ENCODE results near the gene LRRC3. TPM values are rescaled to one million over a fixed set of nuclear protein-coding genes. Genes with fewer than 3 reads are reported as not detected.
"Not testable (repeated sequence)": the region's sequence is repeated elsewhere in the genome, so short reads cannot be mapped to it uniquely, and the experiment has no call there.

LRRC3 gene
- total RNA-seq, 2 donors from 2014 or later, result 0.45 to 0.88 TPM

- Mint-ChIP-seq H3K4me1 (ENCODE audit: low read depth in 2 of 2) (peaks cover 5 to 6% of the 10 kb centered on the region in 2 donors), H3K9me3 (no peaks in the 10 kb centered on the region), H3K4me3 (no peak overlapping the region), H3K36me3 (no peaks in the 10 kb centered on the region), H3K27ac (peak overlapping the region in 1 of 2 donors; percentile 39), H3K27me3 (peaks cover 0 to 8% of the 10 kb centered on the region in 2 donors)
- no peak for DNase-seq (ENCODE audit: low spot score)
- no peak for ATAC-seq
These were observed 23.5 kb downstream of the LRRC3 start for GRCh38 chr21:44478801-44479167.

- peaks cover 0 to 11% of the 10 kb centered on the region in 2 donors for H3K27me3 Mint-ChIP-seq
- ATAC-seq; H3K4me3 Mint-ChIP-seq; H3K27ac Mint-ChIP-seq; DNase-seq (ENCODE audit: low spot score); H3K9me3 Mint-ChIP-seq; H3K36me3 Mint-ChIP-seq; H3K4me1 Mint-ChIP-seq (ENCODE audit: low read depth in 2 of 2): not testable (repeated sequence)
These were observed 24.4 kb downstream of the LRRC3 start for GRCh38 chr21:44479556-44480199.

- H3K4me3 Mint-ChIP-seq, result no peak overlapping the region
- H3K27me3 Mint-ChIP-seq, result peaks cover 0 to 13% of the 10 kb centered on the region in 2 donors
- H3K9me3 Mint-ChIP-seq, result no peaks in the 10 kb centered on the region
- H3K4me1 Mint-ChIP-seq (ENCODE audit: low read depth in 2 of 2), result peaks cover 5 to 6% of the 10 kb centered on the region in 2 donors
- ATAC-seq, result no peak
- DNase-seq (ENCODE audit: low spot score), result no peak
- no peaks in the 10 kb centered on the region for H3K36me3 Mint-ChIP-seq
- no peak overlapping the region for H3K27ac Mint-ChIP-seq
These were observed 25.1 kb downstream of the LRRC3 start for GRCh38 chr21:44480200-44481053.

GRCh38 chr21:44482581-44483287, 27.4 kb downstream of the LRRC3 start:
- H3K27ac Mint-ChIP-seq, result no peak overlapping the region
- no peaks in the 10 kb centered on the region for H3K36me3 Mint-ChIP-seq
- H3K9me3 Mint-ChIP-seq, result no peaks in the 10 kb centered on the region
- peaks cover 0 to 15% of the 10 kb centered on the region in 2 donors for H3K27me3 Mint-ChIP-seq
- ATAC-seq (no peak), DNase-seq (ENCODE audit: low spot score) (no peak)
- no peak overlapping the region for H3K4me3 Mint-ChIP-seq
- H3K4me1 Mint-ChIP-seq (ENCODE audit: low read depth in 2 of 2), result peaks cover 5 to 8% of the 10 kb centered on the region in 2 donors

- no peaks in the 10 kb centered on the region for H3K9me3 Mint-ChIP-seq
- H3K36me3 Mint-ChIP-seq, result no peaks in the 10 kb centered on the region
- DNase-seq (ENCODE audit: low spot score) (no peak), ATAC-seq (no peak)
- peaks cover 5 to 8% of the 10 kb centered on the region in 2 donors for H3K4me1 Mint-ChIP-seq (ENCODE audit: low read depth in 2 of 2)
- H3K27ac Mint-ChIP-seq, result no peak overlapping the region
- H3K27me3 Mint-ChIP-seq, result peaks cover 0 to 15% of the 10 kb centered on the region in 2 donors
- no peak overlapping the region for H3K4me3 Mint-ChIP-seq
These were observed 28.3 kb downstream of the LRRC3 start for GRCh38 chr21:44483288-44484237.

- no peaks in the 10 kb centered on the region for H3K36me3 Mint-ChIP-seq
- ATAC-seq (no peak), DNase-seq (ENCODE audit: low spot score) (no peak)
- H3K4me3 Mint-ChIP-seq, result peak overlapping the region; percentile 48
- no peaks in the 10 kb centered on the region for H3K9me3 Mint-ChIP-seq
- no peak overlapping the region for H3K27ac Mint-ChIP-seq
- peaks cover 0 to 16% of the 10 kb centered on the region in 2 donors for H3K27me3 Mint-ChIP-seq
- peaks cover 0 to 3% of the 10 kb centered on the region in 2 donors for H3K4me1 Mint-ChIP-seq (ENCODE audit: low read depth in 2 of 2)
These were observed 29.4 kb downstream of the LRRC3 start for GRCh38 chr21:44484498-44485253.

GRCh38 chr21:44485254-44485793, 30.0 kb downstream of the LRRC3 start:
- Mint-ChIP-seq H3K4me3 (peak overlapping the region; percentile 48), H3K27ac (no peak overlapping the region), H3K27me3 (peaks cover 0 to 16% of the 10 kb centered on the region in 2 donors), H3K4me1 (ENCODE audit: low read depth in 2 of 2) (peaks cover 0 to 3% of the 10 kb centered on the region in 2 donors), H3K36me3 (no peaks in the 10 kb centered on the region), H3K9me3 (no peaks in the 10 kb centered on the region)
- DNase-seq (ENCODE audit: low spot score) (no peak), ATAC-seq (peak; percentile 83 to 89)

- ATAC-seq (no peak), DNase-seq (ENCODE audit: low spot score) (no peak)
- Mint-ChIP-seq H3K27ac (no peak overlapping the region), H3K4me1 (ENCODE audit: low read depth in 2 of 2) (peaks cover 0 to 3% of the 10 kb centered on the region in 2 donors), H3K36me3 (no peaks in the 10 kb centered on the region), H3K9me3 (no peaks in the 10 kb centered on the region), H3K27me3 (peaks cover 0 to 16% of the 10 kb centered on the region in 2 donors), H3K4me3 (peak overlapping the region; percentile 48)
These were observed 30.5 kb downstream of the LRRC3 start for GRCh38 chr21:44485796-44486195.

- ATAC-seq, result no peak
- peaks cover 0 to 16% of the 10 kb centered on the region in 2 donors for H3K27me3 Mint-ChIP-seq
- peaks cover 0 to 3% of the 10 kb centered on the region in 2 donors for H3K4me1 Mint-ChIP-seq (ENCODE audit: low read depth in 2 of 2)
- no peaks in the 10 kb centered on the region for H3K36me3 Mint-ChIP-seq
- DNase-seq (ENCODE audit: low spot score), result no peak
- H3K27ac Mint-ChIP-seq, result no peak overlapping the region
- no peaks in the 10 kb centered on the region for H3K9me3 Mint-ChIP-seq
- H3K4me3 Mint-ChIP-seq, result peak overlapping the region; percentile 6
These were observed 31.0 kb downstream of the LRRC3 start for GRCh38 chr21:44486302-44486701.

- H3K36me3 Mint-ChIP-seq, result peaks cover 7% of the 10 kb centered on the region
These were observed 32.5 kb downstream of the LRRC3 start for GRCh38 chr21:44487831-44488230.

GRCh38 chr21:44489962-44490361, 34.7 kb downstream of the LRRC3 start:
- no peak for DNase-seq (ENCODE audit: low spot score)
- peaks cover 13% of the 10 kb centered on the region for H3K36me3 Mint-ChIP-seq
- ATAC-seq, result no peak
- no peak overlapping the region for H3K4me3 Mint-ChIP-seq
- H3K27me3 Mint-ChIP-seq, result peaks cover 12 to 16% of the 10 kb centered on the region in 2 donors
- peaks cover 0 to 3% of the 10 kb centered on the region in 2 donors for H3K4me1 Mint-ChIP-seq (ENCODE audit: low read depth in 2 of 2)
- no peak overlapping the region for H3K27ac Mint-ChIP-seq
- H3K9me3 Mint-ChIP-seq, result peaks cover 7% of the 10 kb centered on the region

More at GRCh38 chr21:44487831-44488230, 32.5 kb downstream of the LRRC3 start:
- ATAC-seq (no peak), DNase-seq (ENCODE audit: low spot score) (no peak)
- Mint-ChIP-seq H3K4me1 (ENCODE audit: low read depth in 2 of 2) (peaks cover 0 to 3% of the 10 kb centered on the region in 2 donors), H3K27ac (no peak overlapping the region), H3K9me3 (peaks cover 4% of the 10 kb centered on the region), H3K4me3 (no peak overlapping the region), H3K27me3 (peaks cover 10 to 16% of the 10 kb centered on the region in 2 donors)

GRCh38 chr21:44490405-44490804, 35.1 kb downstream of the LRRC3 start:
- DNase-seq (ENCODE audit: low spot score), result no peak
- peaks cover 0 to 3% of the 10 kb centered on the region in 2 donors for H3K4me1 Mint-ChIP-seq (ENCODE audit: low read depth in 2 of 2)
- peaks cover 12 to 15% of the 10 kb centered on the region in 2 donors for H3K27me3 Mint-ChIP-seq
- ATAC-seq, result no peak
- peaks cover 7% of the 10 kb centered on the region for H3K9me3 Mint-ChIP-seq
- H3K27ac Mint-ChIP-seq, result no peak overlapping the region
- H3K4me3 Mint-ChIP-seq, result no peak overlapping the region
- H3K36me3 Mint-ChIP-seq, result peaks cover 13% of the 10 kb centered on the region
